PFSK-1 (cell line): ENCODE results near the gene SOWAHC.

Source experiments
- FOXP2 ChIP-seq: optimal IDR thresholded peaks from 2 replicates; pipeline ENCODE3; 2011; ENCODE audit warnings: borderline replicate concordance, control low read depth, inconsistent platforms; ENCODE audit not compliant: insufficient read depth; ENCODE audit errors: extremely low read length, extremely low read depth
- POLR2AphosphoS5 ChIP-seq: IDR thresholded peaks from 2 replicates; pipeline ENCODE4 v1.6.1; 2012; ENCODE audit warnings: low read depth, mild to moderate bottlenecking, control low read depth, low read length, moderate library complexity
- REST ChIP-seq, 2 experiments: IDR thresholded peaks; 2 replicates each; pipeline versions ENCODE4 v1.6.1 to v1.8.0; 2011 to 2012; ENCODE audit warnings: low read depth in 2 of 2, low read length in 2 of 2, control low read depth in 1 of 2, inconsistent platforms in 1 of 2, mild to moderate bottlenecking in 1 of 2, moderate library complexity in 1 of 2; ENCODE audit not compliant: insufficient read depth in 1 of 2
- SIN3A ChIP-seq: IDR thresholded peaks from 2 replicates; pipeline ENCODE4 v1.6.1; 2012; ENCODE audit warnings: mild to moderate bottlenecking, low read length, moderate library complexity, borderline replicate concordance; ENCODE audit not compliant: insufficient read depth
- TAF1 ChIP-seq: IDR thresholded peaks from 2 replicates; pipeline ENCODE4 v1.6.1; 2012; ENCODE audit warnings: low read length, control low read depth, borderline replicate concordance; ENCODE audit not compliant: insufficient read depth

SOWAHC gene

GRCh38 chr2:109629867-109630266, 15.7 kb downstream of the SOWAHC start:
- TF ChIP-seq TAF1 (no peak), SIN3A (no peak), POLR2AphosphoS5 (no peak), REST (IDR thresholded peaks at IDR 0.05; ENCODE audit: insufficient read depth in 1 of 2, low read depth in 2 of 2, low read length in 2 of 2) (no peak), FOXP2 (no peak)

GRCh38 chr2:109630441-109631430, 16.6 kb downstream of the SOWAHC start:
- TF ChIP-seq POLR2AphosphoS5 (no peak), TAF1 (no peak), SIN3A (no peak), FOXP2 (no peak), REST (IDR thresholded peaks at IDR 0.05; ENCODE audit: insufficient read depth in 1 of 2, low read depth in 2 of 2, low read length in 2 of 2) (no peak)

GRCh38 chr2:109631741-109632140, 17.6 kb downstream of the SOWAHC start:
- no peak for TF ChIP-seq TAF1
- no peak for TF ChIP-seq REST (IDR thresholded peaks at IDR 0.05; ENCODE audit: insufficient read depth in 1 of 2, low read depth in 2 of 2, low read length in 2 of 2)
- TF ChIP-seq FOXP2 = no peak
- no peak for TF ChIP-seq SIN3A
- no peak for TF ChIP-seq POLR2AphosphoS5

- TF ChIP-seq POLR2AphosphoS5 = no peak
- no peak for TF ChIP-seq REST (IDR thresholded peaks at IDR 0.05; ENCODE audit: insufficient read depth in 1 of 2, low read depth in 2 of 2, low read length in 2 of 2)
- no peak for TF ChIP-seq TAF1
Observed at GRCh38 chr2:109632158-109632789, 18.1 kb downstream of the SOWAHC start.
